T47D (cell line): ENCODE measurements around the gene MESD.

Experiments
- DNase-seq, 2 experiments: peaks; one replicate each; pipeline versions ENCODE4 v3.0.0 to v3.0.0-alpha.2; 2011 to 2012; ENCODE audit warnings: low read depth in 1 of 2, low spot score in 1 of 2
- JUND ChIP-seq: IDR thresholded peaks from 2 replicates; pipeline ENCODE4 v1.6.1; 2012; ENCODE audit warnings: low read depth
- in situ Hi-C: cut with HindIII; loops from 2 replicates; pipeline ENCODE4 v1.10.0; 2016; ENCODE audit warnings: low sequenced_read_pairs, low pct_unique_long_range_greater_than_20kb

MESD gene

GRCh38 chr15:81011593-81011992, 22.0 kb upstream of the MESD start:
- no peak for TF ChIP-seq JUND
- in situ Hi-C loops: no loop called here
- DNase-seq: no peak

DNA sequence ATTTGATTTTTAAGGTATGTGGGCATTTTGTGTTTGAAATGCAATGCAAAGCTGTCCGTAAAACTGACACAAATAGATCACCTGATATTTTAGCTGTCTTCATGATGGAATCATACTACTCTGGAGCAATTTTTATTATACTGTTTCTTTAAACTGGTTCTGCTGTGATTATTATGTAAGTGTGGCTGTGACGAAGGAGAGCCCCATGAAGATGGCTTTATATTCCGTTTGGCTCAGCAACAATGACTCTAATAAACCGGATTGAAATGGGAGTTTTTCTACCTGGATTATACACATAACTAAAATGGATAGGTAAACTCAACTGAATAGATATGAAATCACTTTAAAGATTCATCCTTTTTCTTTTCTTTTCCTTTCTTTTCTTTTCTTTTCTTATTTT, 20.5 kb upstream of the MESD start:
- DNase-seq: no peak
- no peak for TF ChIP-seq JUND
- in situ Hi-C loops: no loop called here

DNA sequence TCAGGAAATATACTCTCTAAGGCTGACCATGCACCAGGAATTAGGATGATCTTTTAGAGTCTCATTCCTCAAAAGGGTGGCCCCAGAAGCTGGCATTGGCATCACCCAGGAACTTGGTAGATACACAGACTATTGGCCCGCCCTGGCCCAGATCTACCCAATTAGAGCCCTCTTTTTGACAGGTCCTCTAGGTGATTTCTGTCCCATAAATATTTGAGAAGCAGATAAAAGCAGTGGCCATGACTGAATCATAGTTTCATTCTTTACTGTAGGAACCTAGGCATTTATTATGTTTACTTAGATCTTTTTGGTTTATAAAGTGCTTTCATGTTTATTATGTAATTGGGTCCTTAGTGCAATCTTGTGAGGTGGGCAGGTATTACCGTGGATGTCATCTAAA, 18.7 kb upstream of the MESD start:
- no peak for TF ChIP-seq JUND
- in situ Hi-C loops: no loop called here
- no peak for DNase-seq

DNA sequence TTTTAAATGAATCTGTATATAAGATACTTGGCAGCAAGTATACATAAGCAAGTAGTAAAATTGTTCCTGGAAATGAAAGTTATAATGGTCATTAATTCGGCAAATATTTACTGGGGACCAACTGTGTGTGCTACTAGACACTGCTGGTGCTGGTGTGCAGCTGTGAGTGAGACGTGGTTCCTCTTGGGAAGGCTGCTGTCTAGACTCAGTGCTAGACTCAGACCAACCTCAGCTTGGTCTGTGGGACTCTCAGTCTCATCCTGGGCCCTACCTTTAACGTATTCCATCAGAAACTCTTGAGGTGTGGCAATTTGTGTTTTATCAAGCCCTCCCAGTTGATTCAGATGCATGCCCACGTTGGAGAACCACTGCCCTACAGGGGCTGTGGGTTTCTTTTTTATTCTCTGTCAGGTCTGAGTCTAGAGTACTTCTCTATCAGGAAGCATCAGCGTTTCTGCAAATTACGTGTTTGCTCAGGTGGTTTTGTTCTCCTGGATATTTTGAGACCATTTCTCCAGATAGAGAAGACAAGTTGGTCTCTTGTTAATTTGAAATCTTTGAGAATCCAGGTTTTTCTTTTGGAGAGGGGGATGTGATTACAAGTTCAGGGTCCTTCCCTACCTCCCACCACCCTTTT, 17.9 kb upstream of the MESD start:
- TF ChIP-seq JUND: no peak
- in situ Hi-C loops: no loop called here
- DNase-seq: no peak

GRCh38 chr15:81006124-81006523, 16.5 kb upstream of the MESD start:
- TF ChIP-seq JUND: no peak
- in situ Hi-C loops: no loop called here
- no peak for DNase-seq

DNA sequence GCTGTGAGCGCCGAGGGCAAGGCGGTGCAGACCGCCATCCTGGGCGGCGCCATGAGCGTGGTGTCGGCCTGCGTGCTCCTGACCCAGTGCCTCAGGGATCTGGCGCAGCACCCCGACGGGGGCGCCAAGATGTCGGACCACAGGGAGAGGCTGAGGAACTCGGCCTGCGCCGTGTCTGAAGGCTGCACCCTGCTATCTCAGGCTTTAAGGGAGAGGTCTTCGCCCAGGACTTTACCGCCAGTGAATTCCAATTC, 13.4 kb upstream of the MESD start:
- no peak for TF ChIP-seq JUND
- no peak for DNase-seq
- in situ Hi-C loops: no loop called here

- TF ChIP-seq JUND: no peak
- in situ Hi-C loops: no loop called here
These were observed 12.9 kb upstream of the MESD start for GRCh38 chr15:81002331-81003096.

GRCh38 chr15:81002009-81002330, 12.4 kb upstream of the MESD start:
- TF ChIP-seq JUND: no peak
- DNase-seq: no peak
- in situ Hi-C loops: no loop called here

More at GRCh38 chr15:81002331-81003096, 12.9 kb upstream of the MESD start:
- no peak for DNase-seq

DNA sequence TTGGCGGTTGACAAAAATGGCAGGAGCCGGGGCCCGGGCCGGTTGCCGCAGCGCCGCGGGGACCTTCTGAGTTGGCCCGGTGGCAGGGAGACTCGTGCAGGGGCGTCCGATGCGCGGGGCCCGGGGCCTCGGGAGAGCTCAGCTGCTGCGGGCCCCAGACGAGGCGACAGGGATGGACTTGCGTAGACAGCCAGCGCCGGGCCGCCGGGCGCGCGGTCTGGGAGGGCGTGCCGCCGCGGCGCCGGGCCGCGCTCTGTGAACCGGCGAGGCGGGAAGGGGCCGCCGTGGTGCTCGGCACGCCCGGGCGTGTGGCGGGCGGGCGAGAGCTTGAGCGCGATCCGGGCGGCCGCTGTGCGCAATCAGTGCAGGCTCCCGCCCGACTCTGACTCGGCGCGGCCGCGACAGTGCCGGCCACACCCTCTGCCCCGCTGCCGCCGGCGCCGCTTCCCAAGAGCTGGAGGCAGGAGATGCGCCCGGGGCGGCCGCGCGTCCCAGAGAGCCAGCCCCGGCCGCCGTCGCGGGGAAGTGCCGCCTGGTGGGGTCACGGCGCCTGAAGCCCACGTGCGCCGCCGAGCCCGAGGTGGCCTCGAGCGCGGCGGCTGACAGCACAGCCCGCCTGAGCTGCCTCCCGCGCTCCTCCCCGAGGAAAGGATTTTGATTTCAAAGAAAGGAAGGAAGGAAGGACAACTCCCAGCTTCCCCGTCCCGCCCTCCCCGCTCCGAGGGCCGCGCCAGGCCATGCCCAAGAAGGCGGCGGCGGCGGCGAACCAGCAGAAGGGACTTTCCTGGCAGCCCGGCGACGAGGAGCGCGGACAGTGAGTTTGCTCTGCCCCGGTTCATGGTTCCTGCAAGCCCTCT, 11.8 kb upstream of the MESD start:
- DNase-seq: peak; percentile 46 to 51
- in situ Hi-C loops: no loop called here
- TF ChIP-seq JUND: no peak

- DNase-seq: peak; percentile 87 to 93
- TF ChIP-seq JUND: no peak
These were observed 11.1 kb upstream of the MESD start, which contains the start of gene TLNRD1 for GRCh38 chr15:81000624-81001151. TSS of gene TLNRD1 (plus strand) at chr15:81000923. CDS start at chr15:81002272, 1,349 bp downstream.

GRCh38 chr15:81000144-81000623, 10.6 kb upstream of the MESD start:
- TF ChIP-seq JUND: no peak
- in situ Hi-C loops: no loop called here
- DNase-seq: no peak

More at GRCh38 chr15:81000624-81001151, 11.1 kb upstream of the MESD start, which contains the start of gene TLNRD1:
- in situ Hi-C loops: no loop called here

GRCh38 chr15:80999623-81000036, 10.0 kb upstream of the MESD start:
- in situ Hi-C loops: no loop called here
- peak; percentile 38 to 62 for DNase-seq
- TF ChIP-seq JUND: no peak
